GM12801 (cell line): ENCODE results near the gene ZNF180.

Source experiments
- CTCF ChIP-seq: IDR thresholded peaks from one replicate; pipeline ENCODE4 v1.5.1; 2011; ENCODE audit warnings: control low read depth; ENCODE audit not compliant: insufficient read length; ENCODE audit errors: extremely low read depth

Gene ZNF180

GRCh38 chr19:44539236-44539826 lies 39.0 kb upstream of the ZNF180 start:
- no peak for TF ChIP-seq CTCF

GRCh38 chr19:44532819-44533218 lies 32.5 kb upstream of the ZNF180 start:
- TF ChIP-seq CTCF: no peak

GRCh38 chr19:44530777-44531176 lies 30.5 kb upstream of the ZNF180 start:
- TF ChIP-seq CTCF: no peak

- no peak for TF ChIP-seq CTCF
These were observed 29.2 kb upstream of the ZNF180 start, which contains the start of gene CEACAM20 for GRCh38 chr19:44529536-44529935. Gene CEACAM20 (minus strand): TSS chr19:44529675. CDS start chr19:44529509, 166 bp downstream.

GRCh38 chr19:44527554-44527953 lies 27.2 kb upstream of the ZNF180 start:
- TF ChIP-seq CTCF: no peak

GRCh38 chr19:44525721-44526430 lies 25.6 kb upstream of the ZNF180 start:
- no peak for TF ChIP-seq CTCF

GRCh38 chr19:44521370-44521769 lies 21.0 kb upstream of the ZNF180 start:
- TF ChIP-seq CTCF: no peak
